HG03097 (cell line): Measurements from ENCODE around the gene SIL1.
"Not testable (repeated sequence)": the region's sequence is repeated elsewhere in the genome, so short reads cannot be mapped to it uniquely, and the experiment has no call there.

Source experiments
- ATAC-seq: cut with Tn5 transposase; IDR thresholded peaks from one replicate; pipeline ENCODE4 v1.9.1; 2021; ENCODE audit not compliant: unreplicated experiment, low FRiP score

The SIL1 gene

DNA sequence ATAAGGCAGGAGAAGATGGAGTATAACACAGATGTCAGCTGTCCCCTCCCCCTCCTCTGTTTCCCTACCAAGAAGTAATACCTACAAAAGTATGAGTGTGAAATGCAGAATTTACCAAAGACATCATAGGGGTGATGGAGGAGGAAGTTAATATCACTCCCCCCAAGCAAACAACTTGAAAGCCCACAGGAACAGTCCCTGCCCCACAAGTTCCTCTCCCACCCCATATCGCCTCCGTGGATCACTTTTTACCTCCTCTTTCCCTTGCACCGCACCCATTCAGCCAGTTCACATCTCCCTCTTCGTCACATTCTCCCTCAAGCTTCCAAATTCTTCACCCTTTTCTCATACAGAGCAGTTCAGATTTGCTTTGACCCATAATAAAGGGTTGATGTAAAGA is 7.0 kb upstream of the SIL1 start:
- no peak for ATAC-seq

DNA sequence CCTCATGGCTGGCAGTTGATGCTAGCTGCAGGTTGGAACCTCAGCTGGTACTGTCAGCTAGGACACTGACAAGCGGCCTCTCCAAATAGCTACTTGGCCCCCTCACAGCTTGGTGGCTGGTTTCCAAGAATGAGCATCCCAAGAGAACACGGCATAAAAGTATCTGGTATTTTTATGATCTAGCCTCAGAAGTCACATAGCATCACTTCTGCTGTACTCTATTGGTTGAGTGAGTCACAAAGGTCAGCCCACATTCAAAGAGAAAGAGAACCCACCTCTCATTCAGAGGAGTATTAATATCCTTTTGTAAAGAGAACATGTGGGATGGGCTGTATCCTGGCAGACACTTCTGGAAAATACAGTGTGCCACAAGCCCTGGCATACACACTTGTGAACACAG is 6.0 kb upstream of the SIL1 start:
- ATAC-seq = no peak

DNA sequence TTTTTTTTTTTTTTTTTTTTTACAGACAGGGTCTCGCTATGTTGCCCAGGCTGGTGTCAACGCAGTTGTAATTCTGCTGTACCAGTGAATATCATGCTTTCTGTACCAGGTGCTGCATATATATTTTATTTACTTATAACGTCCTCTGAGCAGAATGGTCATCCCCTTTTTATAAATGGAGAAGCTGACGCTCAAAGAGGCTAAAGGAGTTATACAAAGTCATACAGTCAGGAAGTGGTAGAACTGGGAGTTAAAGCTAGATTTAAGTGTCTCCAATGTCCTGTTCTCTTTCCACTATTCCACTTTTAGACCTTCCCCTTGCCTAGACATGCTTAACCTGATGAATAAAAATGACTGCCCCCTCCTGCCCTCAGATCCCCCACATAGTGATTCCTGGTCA is 1.2 kb upstream of the SIL1 start:
- no peak for ATAC-seq

- ATAC-seq = no peak
These were observed 1.7 kb downstream of the SIL1 start for GRCh38 chr5:139196296-139196956.

DNA sequence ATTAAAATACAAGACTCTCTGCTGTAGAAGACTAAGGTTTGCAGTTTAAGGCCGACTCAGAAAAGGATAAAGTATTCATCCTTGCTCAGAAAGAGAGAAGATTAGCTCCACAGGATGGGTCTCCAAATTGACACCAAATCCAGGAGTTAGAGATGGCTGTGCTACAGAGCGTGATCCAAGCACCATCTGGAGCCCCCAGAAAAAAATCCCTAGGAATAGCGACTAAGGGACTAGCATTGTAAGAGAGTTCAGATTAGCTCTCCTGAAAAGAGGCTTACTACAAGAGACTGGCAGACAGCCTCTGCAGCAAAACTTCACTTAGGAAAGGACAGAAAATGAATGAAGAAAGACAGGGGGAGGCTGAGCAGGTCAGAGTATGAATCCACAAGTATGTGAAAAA is 3.7 kb downstream of the SIL1 start:
- ATAC-seq = no peak

DNA sequence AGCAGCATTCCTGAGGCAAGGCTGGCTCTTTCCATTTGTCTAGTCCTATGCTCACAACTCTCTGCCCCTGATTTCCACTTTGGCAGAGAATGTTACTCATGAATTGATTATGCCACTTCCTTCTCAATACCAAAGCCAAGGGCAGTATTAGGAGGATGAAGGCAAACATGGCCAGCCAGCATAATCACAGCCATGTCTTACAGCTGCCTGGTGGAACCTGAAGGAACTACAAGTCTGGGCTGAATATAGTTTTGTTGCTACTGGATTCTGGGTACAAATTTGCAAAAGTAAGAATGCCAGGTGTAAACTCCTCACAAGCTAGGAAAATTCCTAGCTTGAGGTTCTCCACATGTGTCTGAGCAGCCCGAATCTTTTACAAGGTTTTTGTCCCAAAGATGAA is 4.2 kb downstream of the SIL1 start:
- ATAC-seq = no peak

GRCh38 chr5:139192906-139193305 is 5.3 kb downstream of the SIL1 start:
- not testable (repeated sequence) for ATAC-seq

DNA sequence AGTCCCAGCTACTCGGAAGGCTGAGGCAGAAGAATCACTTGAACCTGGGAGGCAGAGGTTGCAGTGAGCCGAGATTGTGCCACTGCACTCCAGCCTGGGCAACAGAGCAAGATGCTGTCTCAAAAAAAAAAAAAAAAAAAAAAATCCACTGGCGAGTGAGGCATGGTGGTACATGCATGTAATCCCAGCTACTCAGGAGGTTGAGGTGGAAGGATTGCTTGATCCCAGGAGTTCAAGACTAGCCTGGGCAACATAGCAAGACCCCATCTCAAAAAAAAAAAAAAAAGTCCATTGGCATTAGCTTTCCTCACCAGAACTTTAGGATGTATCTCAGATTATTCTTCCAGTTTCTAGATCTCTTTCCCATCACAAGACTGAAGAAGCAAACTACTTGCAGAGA is 6.2 kb downstream of the SIL1 start:
- not testable (repeated sequence) for ATAC-seq

GRCh38 chr5:139190125-139190524 is 8.0 kb downstream of the SIL1 start:
- no peak for ATAC-seq

GRCh38 chr5:139188558-139189270 is 9.5 kb downstream of the SIL1 start:
- ATAC-seq = no peak

DNA sequence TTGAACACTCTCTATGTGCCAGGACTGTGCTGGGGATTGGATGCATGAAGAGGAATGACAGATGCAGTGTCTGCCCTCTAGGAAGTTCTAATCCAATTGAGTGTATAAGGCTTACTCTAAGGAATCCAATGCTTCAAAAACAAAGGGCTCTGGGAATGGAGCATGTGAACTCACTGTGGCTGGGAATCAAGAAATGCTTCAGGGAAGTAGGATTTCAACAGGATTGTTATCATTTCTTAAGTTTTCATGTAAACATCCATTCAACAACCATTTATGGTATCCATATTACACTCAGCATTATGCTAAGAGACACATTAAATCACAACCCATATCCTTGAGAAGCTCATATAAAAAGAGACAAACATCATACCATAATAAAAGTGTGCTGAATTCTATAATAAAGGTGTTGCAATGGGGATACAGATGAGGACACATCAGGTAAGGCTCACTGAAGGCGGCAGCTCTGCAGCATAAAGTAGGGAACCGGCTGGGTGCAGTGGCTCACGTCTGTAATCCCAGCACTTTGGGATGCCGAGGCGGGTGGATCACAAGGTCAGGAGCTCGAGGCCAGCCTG is 11.3 kb downstream of the SIL1 start:
- ATAC-seq = no peak

- no peak for ATAC-seq
These were observed 11.9 kb downstream of the SIL1 start for GRCh38 chr5:139186261-139186660.

- no peak for ATAC-seq
These were observed 12.6 kb downstream of the SIL1 start for GRCh38 chr5:139185589-139185988.

DNA sequence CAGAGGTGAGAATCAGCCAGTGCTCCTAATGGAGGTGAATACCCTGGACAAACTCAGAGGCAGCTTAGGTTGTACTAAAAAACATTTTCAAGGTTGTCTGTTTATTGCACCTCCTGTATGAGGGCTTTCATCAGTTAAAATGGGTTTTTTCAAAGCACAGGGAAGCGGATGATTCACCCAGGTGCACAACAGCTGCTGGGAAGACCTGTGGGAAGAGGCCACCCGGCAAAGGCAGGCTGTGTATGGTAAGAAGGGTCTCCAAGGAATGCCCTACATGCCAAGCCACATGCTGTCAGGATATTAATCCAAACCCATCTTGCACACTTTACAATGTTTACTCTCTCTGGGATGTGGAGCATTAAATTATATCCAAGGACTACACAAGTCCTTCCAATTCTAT is 14.7 kb downstream of the SIL1 start:
- ATAC-seq = no peak

GRCh38 chr5:139182528-139183296 is 15.5 kb downstream of the SIL1 start:
- no peak for ATAC-seq

- no peak for ATAC-seq
These were observed 16.2 kb downstream of the SIL1 start for GRCh38 chr5:139181835-139182452.

GRCh38 chr5:139181322-139181730 is 16.8 kb downstream of the SIL1 start:
- no peak for ATAC-seq

DNA sequence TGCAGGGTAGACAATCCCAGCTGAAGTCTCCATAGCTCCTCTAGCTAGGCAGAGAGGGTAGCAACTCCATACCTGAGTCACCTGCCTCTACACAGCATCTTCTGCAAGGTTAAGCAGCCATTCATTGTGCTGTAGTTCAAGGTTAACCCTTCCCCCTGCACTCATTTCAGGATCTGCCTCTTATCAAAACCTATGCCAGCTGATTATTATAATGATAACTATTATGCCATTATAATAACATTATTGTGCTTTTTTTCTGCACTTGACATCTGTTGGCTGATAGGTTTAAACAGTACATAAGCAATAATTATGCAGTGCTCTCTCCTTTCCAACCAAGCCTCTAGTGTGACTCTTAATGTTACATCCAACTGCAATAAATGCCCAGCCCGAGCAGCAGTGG is 17.3 kb downstream of the SIL1 start:
- no peak for ATAC-seq

DNA sequence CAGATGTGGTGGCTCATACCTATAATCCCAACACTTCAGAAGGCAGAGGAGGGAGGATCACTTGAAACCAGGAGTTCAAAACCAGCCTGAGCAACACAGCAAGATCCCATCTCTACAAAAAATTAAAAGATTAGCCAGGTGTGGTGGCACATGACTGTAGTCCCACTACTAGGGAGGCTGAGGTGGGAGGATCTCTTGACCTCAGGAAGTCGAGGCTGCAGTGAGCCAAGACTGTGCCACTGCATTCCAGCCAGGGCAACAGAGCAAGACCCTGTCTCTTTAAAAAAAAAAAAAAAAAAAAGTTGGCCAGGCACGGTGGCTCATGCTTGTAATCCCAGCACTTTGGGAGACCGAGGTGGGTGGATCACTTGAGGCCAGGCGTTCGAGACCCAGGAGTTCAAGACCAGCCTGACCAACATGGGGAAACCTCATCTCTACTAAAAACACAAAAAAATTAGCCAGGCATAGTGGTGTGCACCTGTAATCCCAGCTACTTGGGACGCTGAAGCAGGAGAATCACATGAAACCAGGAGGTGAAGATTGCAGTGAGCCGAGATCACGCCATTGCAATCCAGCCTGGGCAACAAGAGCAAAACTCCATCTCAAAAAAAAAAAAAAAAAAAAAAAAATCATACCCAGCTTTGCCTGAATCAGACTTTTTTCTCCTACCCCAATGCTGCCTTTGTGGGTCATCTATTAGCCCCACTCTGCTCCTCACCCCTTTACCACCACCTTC is 18.2 kb downstream of the SIL1 start:
- ATAC-seq = not testable (repeated sequence)

DNA sequence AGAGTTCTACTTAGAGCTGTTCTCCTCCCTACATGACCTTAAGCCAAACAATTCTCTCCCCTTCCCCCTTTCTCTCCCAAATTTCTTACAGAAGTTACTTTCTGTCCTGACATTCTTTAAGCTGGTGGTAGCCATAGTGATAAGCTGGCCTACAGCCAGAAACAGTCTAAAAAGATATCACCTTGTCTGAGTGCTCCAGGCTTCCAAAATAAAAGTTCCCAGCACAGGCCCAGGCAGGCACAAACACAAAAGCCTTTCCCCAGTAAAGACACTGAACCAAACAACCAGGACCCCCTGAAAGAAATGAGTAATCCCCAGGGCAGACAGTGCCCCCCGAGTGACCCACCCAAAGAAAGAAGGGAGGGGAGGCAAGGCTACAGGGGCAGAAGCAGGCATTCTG is 19.2 kb downstream of the SIL1 start:
- ATAC-seq = no peak
